ENCODE data around the gene PIGR. TPM values are rescaled to one million over a fixed set of nuclear protein-coding genes. Genes with fewer than 3 reads are reported as not detected.

Gene PIGR
- total and polyA plus RNA-seq, 2 of the 8 experiments (the other 6 are each of a cell fraction or from before 2014, with no cell fraction given), result not detected

DNA sequence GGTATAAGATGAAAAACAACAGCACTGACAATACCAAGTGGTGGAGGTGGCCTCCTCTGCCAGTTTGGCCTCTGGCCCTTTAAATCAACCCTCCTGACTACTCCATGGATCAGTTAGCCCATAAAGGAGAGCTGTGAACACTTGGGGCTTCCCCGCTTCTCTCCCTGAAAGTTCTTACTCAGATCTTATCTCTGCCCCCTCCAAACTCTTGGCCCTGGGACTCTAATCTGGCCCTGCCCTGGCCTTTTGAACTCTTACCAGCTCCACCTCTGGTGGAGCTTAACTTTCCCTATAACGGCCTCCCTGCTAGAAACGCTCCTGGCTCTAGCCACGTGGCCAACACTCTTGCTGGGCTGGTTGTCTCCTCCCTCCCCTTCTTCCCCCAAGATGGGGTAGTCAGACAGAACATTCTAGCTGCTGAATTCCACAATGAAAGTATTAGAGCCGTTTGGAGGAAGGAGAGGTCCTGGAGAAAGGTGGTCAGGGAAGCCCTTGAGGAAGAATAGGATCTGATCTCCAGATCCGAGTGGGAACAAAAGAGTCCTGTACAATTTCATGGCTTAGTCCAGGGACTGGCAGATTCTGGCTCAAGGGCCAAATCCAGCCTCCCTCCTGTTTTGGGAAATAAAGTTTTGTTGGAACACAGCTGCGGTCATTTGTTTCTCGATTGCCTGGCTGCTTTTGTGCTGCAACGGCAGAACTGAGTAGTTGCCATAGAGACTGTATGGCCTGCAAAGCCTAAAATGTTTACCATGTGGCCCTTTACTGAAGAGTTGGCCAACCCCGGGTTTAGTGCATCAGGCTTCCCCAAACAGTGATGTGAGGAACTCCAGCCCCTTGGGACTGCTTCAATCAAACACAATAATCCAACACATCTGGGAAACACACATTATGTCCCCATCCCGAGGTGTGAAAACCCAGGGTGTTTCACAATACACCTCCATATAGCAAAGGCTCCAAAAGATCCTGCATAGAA, 9.5 kb upstream of the PIGR start:
- H2AFZ ChIP-seq (ENCODE audit: low read length), result peak overlapping the region; percentile 51; the same call in 1 of the 2 replicates
- H3K27me3 ChIP-seq (replicated peaks in 1 of 4; ENCODE audit: control insufficient read depth in 3 of 4, extremely low read depth in 1 of 4, insufficient read depth in 3 of 4, low read length in 3 of 4), result peaks cover 0 to 3% (median 0%) of the 10 kb centered on the region in 4 experiments; a peak in 1 of 7 replicates
- no peak overlapping the region for H3K9ac ChIP-seq (replicated peaks in 1 of 4; ENCODE audit: extremely low read depth in 1 of 4, low read depth in 3 of 4, low read length in 3 of 4)
- DNase-seq (ENCODE audit: low read depth in 1 of 2, low spot score in 2 of 2) (no peak), FAIRE-seq (no peak)
- ChIA-PET CTCF (ENCODE audit: partially characterized antibody) (interaction anchor here (0.8 to 9.3 kb wide), 8 partner anchors 22 to 291 kb away, joined by 3 to 77 read pairs (median 3); partner anchors contain the start of gene IL20), POLR2A (ENCODE audit: partially characterized antibody) (no interaction called here)
- no peak overlapping the region for H3K27ac ChIP-seq (ENCODE audit: low read depth, low read length)
- no peak overlapping the region for H3K4me3 ChIP-seq (ENCODE audit: extremely low read depth in 1 of 4, insufficient read depth in 2 of 4, low read depth in 3 of 4, low read length in 4 of 4)
- no peaks in the 10 kb centered on the region for H4K20me1 ChIP-seq (replicated peaks in 1 of 2; ENCODE audit: control insufficient read depth in 1 of 2, insufficient read depth in 2 of 2, low read length in 2 of 2)
- no peak overlapping the region for H4K5ac ChIP-seq (ENCODE audit: insufficient read length, low read depth, low read length)
- H3K14ac ChIP-seq (ENCODE audit: insufficient read length), result no peak overlapping the region
- H2BK5ac ChIP-seq (ENCODE audit: low read depth, low read length), result no peak overlapping the region
- no peak overlapping the region for H2BK20ac ChIP-seq (ENCODE audit: low read length)
- no peaks in the 10 kb centered on the region for H3K4me1 ChIP-seq (replicated peaks in 1 of 4; ENCODE audit: control insufficient read depth in 3 of 4, insufficient read depth in 4 of 4, low read length in 3 of 4)
- no peaks in the 10 kb centered on the region for H3K79me1 ChIP-seq (ENCODE audit: low read depth, low read length)
- no peak overlapping the region for H4K91ac ChIP-seq (replicated peaks; ENCODE audit: insufficient read length, low read length)
- no peak overlapping the region for H2AK5ac ChIP-seq (ENCODE audit: low read depth, low read length)
- H3K23ac ChIP-seq (ENCODE audit: insufficient read length), result no peak overlapping the region
- H3K4ac ChIP-seq (replicated peaks; ENCODE audit: insufficient read length, low read depth, low read length), result no peak overlapping the region
- no peak overlapping the region for H3K18ac ChIP-seq (ENCODE audit: extremely low read depth, low read length)
- H4K8ac ChIP-seq (ENCODE audit: extremely low read depth, insufficient read depth, low read length), result peak overlapping the region; percentile 15; the same call in 1 of the 2 replicates
- no peak overlapping the region for H3K4me2 ChIP-seq (ENCODE audit: insufficient read depth in 1 of 2, low read depth in 2 of 2, low read length in 2 of 2)
- H2BK12ac ChIP-seq (ENCODE audit: low read depth, low read length), result no peak overlapping the region
- H3K56ac ChIP-seq (replicated peaks; ENCODE audit: insufficient read length, low read depth, low read length), result no peak overlapping the region
- no peak for TF ChIP-seq KDM1A (IDR thresholded peaks at IDR 0.05; ENCODE audit: borderline replicate concordance, low read length)
- TF ChIP-seq, protein P1, sequence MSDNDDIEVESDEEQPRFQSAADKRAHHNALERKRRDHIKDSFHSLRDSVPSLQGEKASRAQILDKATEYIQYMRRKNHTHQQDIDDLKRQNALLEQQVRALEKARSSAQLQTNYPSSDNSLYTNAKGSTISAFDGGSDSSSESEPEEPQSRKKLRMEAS (IDR thresholded peaks at IDR 0.05), result 0 out of 2 replicates have a peak, but pooled peaks have one; percentile 8
- no peak overlapping the region for H2BK15ac ChIP-seq (ENCODE audit: low read length)
- no peaks in the 10 kb centered on the region for H3K79me2 ChIP-seq (ENCODE audit: control insufficient read depth in 1 of 2, insufficient read depth in 2 of 2, low read length in 2 of 2)
- 84% methylated on average over 11 of the region's 11 CpGs; no CpG with 5 or more reads in 1 of the 2 experiments for WGBS, 2 experiments (ENCODE audit: extremely low coverage in 1 of 2, insufficient coverage in 1 of 2, insufficient read length in 1 of 2, insufficient replicate concordance in 2 of 2, low coverage in 1 of 2, low lambda C conversion rate in 2 of 2, missing lambda C conversion rate in 1 of 2)
- H2BK120ac ChIP-seq (replicated peaks; ENCODE audit: low read depth, low read length), result no peak overlapping the region
- H3K23me2 ChIP-seq (ENCODE audit: low read depth, low read length), result no peaks in the 10 kb centered on the region
- no peaks in the 10 kb centered on the region for H3K9me3 ChIP-seq (ENCODE audit: insufficient read depth in 2 of 2, low read depth in 1 of 2, low read length in 1 of 2)
- no peaks in the 10 kb centered on the region for H3K36me3 ChIP-seq (ENCODE audit: control insufficient read depth in 2 of 4, insufficient read depth in 4 of 4, low read length in 3 of 4)
